CD14-positive monocyte (primary cell): ENCODE data around the gene MARCKS. TPM values are rescaled to one million over a fixed set of nuclear protein-coding genes. Genes with fewer than 3 reads are reported as not detected.

Experiments
- DNase-seq, 3 donors: peaks; one replicate each; pipeline ENCODE4 v3.0.0-alpha.2; 2011 to 2022
- H2AFZ ChIP-seq: 2 replicates; pipeline ENCODE4 v1.6.0; 2012; ENCODE audit warnings: mild to moderate bottlenecking, low read depth, low read length, inconsistent platforms; ENCODE audit not compliant: insufficient read depth, poor library complexity, severe bottlenecking
- H3K27ac ChIP-seq, 2 donors: 1 replicate in 1 of 2; 2 replicates in 1 of 2; pipeline ENCODE4 v1.5.1; 2012 to 2013; ENCODE audit warnings: low read length in 2 of 2, control low read depth in 1 of 2, inconsistent platforms in 1 of 2, low read depth in 1 of 2, mild to moderate bottlenecking in 1 of 2
- H3K27me3 ChIP-seq, 2 donors: one replicate each; pipeline versions ENCODE4 v1.6.0 to v1.6.1; 2011 to 2013; ENCODE audit warnings: low read length in 2 of 2; ENCODE audit not compliant: control insufficient read depth in 2 of 2, insufficient read depth in 2 of 2
- H3K36me3 ChIP-seq, 2 donors: replicated peaks in 1 of 2; 1 replicate in 1 of 2; 2 replicates in 1 of 2; pipeline versions ENCODE4 v1.5.1 to v1.6.1; 2012 to 2013; ENCODE audit warnings: low read length in 2 of 2, control low read depth in 1 of 2, inconsistent platforms in 1 of 2, mild to moderate bottlenecking in 1 of 2; ENCODE audit not compliant: insufficient read depth in 2 of 2, control insufficient read depth in 1 of 2
- H3K4me1 ChIP-seq, 2 donors: 1 replicate in 1 of 2; 2 replicates in 1 of 2; pipeline versions ENCODE4 v1.5.1 to v1.6.1; 2012 to 2013; ENCODE audit warnings: low read length in 2 of 2, control low read depth in 1 of 2, inconsistent platforms in 1 of 2, mild to moderate bottlenecking in 1 of 2, moderate library complexity in 1 of 2; ENCODE audit not compliant: insufficient read depth in 2 of 2, control insufficient read depth in 1 of 2
- H3K4me2 ChIP-seq: replicated peaks from 2 replicates; pipeline ENCODE3; 2012; ENCODE audit warnings: low read length, moderate library complexity, mild to moderate bottlenecking; ENCODE audit not compliant: poor library complexity, severe bottlenecking; ENCODE audit errors: extremely low read depth
- H3K4me3 ChIP-seq, 3 experiments: fragments of 200-600 bp in 1 of 3; sonication (generic) in 1 of 3; replicated peaks in 1 of 3; 1 replicate in 2 of 3; 2 replicates in 1 of 3; pipeline ENCODE4 v1.5.1; 2011 to 2013; ENCODE audit warnings: low read length in 3 of 3, mild to moderate bottlenecking in 3 of 3, control low read depth in 2 of 3, low read depth in 2 of 3, inconsistent platforms in 1 of 3, moderate library complexity in 1 of 3
- H3K79me2 ChIP-seq: 2 replicates; pipeline ENCODE4 v1.6.0; 2012; ENCODE audit warnings: mild to moderate bottlenecking, control low read depth, inconsistent platforms, low read length, moderate library complexity; ENCODE audit not compliant: insufficient read depth
- H3K9ac ChIP-seq: 2 replicates; pipeline ENCODE4 v1.6.0; 2017; ENCODE audit warnings: low read length, mild to moderate bottlenecking; ENCODE audit not compliant: insufficient read depth, poor library complexity, severe bottlenecking
- H3K9me3 ChIP-seq, 2 donors: replicated peaks in 1 of 2; 1 replicate in 1 of 2; 2 replicates in 1 of 2; pipeline versions ENCODE4 v1.5.1 to v1.6.1; 2012 to 2013; ENCODE audit warnings: low read length in 2 of 2, control low read depth in 1 of 2; ENCODE audit not compliant: control insufficient read depth in 1 of 2, insufficient read depth in 1 of 2
- H4K20me1 ChIP-seq: 2 replicates; pipeline ENCODE4 v1.6.0; 2012; ENCODE audit warnings: mild to moderate bottlenecking, low read length, control low read depth, moderate library complexity; ENCODE audit not compliant: insufficient read depth
- H3K27ac Mint-ChIP-seq, 7 donors: one replicate each; pipeline ENCODE4 v1.8.0; 2020; ENCODE audit warnings: mild to moderate bottlenecking in 7 of 7, mixed read lengths in 7 of 7, moderate library complexity in 6 of 7, inconsistent platforms in 2 of 7
- H3K27me3 Mint-ChIP-seq, 3 donors: one replicate each; pipeline ENCODE4 v1.8.0; 2021 to 2022; ENCODE audit warnings: low read depth in 3 of 3, mild to moderate bottlenecking in 3 of 3, mixed read lengths in 3 of 3, moderate library complexity in 3 of 3, inconsistent platforms in 1 of 3
- H3K36me3 Mint-ChIP-seq, 2 donors: one replicate each; pipeline ENCODE4 v1.8.0; 2020; ENCODE audit warnings: mixed read lengths in 2 of 2, inconsistent platforms in 1 of 2, mild to moderate bottlenecking in 1 of 2
- H3K4me1 Mint-ChIP-seq: one replicate; pipeline ENCODE4 v1.8.0; 2020; ENCODE audit warnings: mild to moderate bottlenecking, mixed read lengths
- H3K4me3 Mint-ChIP-seq, 2 donors: one replicate each; pipeline ENCODE4 v1.8.0; 2020; ENCODE audit warnings: mild to moderate bottlenecking in 2 of 2, mixed read lengths in 2 of 2, moderate library complexity in 1 of 2
- H3K9me3 Mint-ChIP-seq, 7 donors: one replicate each; pipeline ENCODE4 v1.8.0; 2020 to 2022; ENCODE audit warnings: mixed read lengths in 7 of 7, mild to moderate bottlenecking in 6 of 7, moderate library complexity in 6 of 7, inconsistent platforms in 2 of 7
- WGBS: methylation state at CpG from one replicate; pipeline ENCODE4 v1.1.5; 2013; ENCODE audit warnings: missing lambda C conversion rate; ENCODE audit not compliant: insufficient coverage; 5-methylcytosine and 5-hydroxymethylcytosine counted together
- intact Hi-C, 2 donors: fragments of 100-400 bp; cut with micrococcal nuclease; formaldehyde crosslinking; loops; one replicate each; pipeline versions ENCODE4 v1.15.0 to v1.15.1; 2023
- polyA plus RNA-seq, 3 donors: library from polyadenylated mRNA; depleted of rRNA in 1 of 3; unstranded in 2 of 3; stranded (reverse) in 1 of 3; fragments of 300-500 nt in 2 of 3; fragments of >200 nt in 1 of 3; fragmentation: Illumina TruSeq in 2 of 3; gene quantifications; 1 replicate in 2 of 3; 2 replicates in 1 of 3; pipeline ENCODE4 v1.2.3, GENCODE V29; 2012 to 2021
- TF ChIP-seq, protein P1 (sequence below): fragments of 200-600 bp; IDR thresholded peaks from one replicate; pipeline ENCODE4 v1.8.0; 2022; ENCODE audit warnings: antibody characterized with exemption, mild to moderate bottlenecking

The MARCKS gene
- polyA plus RNA-seq, 3 donors, result 12.1 to 22.9 (median 14.4) TPM

DNA sequence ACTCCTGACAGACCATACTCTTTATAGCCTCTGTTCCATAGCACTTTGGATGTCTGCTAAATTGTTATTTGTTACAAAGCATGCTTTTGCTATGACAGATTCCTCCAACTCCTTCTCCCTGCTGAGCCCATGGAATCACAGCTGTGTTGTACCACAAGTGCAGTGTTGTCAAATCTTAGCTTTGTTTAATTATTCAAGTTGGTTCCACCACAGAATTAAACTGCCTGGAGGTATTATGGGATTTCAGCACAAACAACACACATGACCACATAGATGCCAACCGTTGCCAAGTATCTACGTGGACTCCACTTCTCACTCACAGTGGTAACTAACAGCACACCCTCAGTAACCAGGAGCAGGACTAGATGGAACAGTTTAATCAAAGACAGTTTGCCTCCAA lies 32.7 kb upstream of the MARCKS start:
- peaks cover 7% of the 10 kb centered on the region for H3K4me1 Mint-ChIP-seq
- no peaks in the 10 kb centered on the region for H3K36me3 ChIP-seq
- no peak overlapping the region for H3K27ac ChIP-seq
- peaks cover 0 to 4% (median 0%) of the 10 kb centered on the region in 7 donors for H3K9me3 Mint-ChIP-seq
- no peak overlapping the region for H3K9ac ChIP-seq
- peaks cover 4 to 5% of the 10 kb centered on the region in 2 donors for H3K4me1 ChIP-seq
- no peak for DNase-seq
- H3K27ac Mint-ChIP-seq, result no peak overlapping the region
- no peak overlapping the region for H3K4me2 ChIP-seq
- H2AFZ ChIP-seq, result no peak overlapping the region
- no peaks in the 10 kb centered on the region for H4K20me1 ChIP-seq
- no peaks in the 10 kb centered on the region for H3K79me2 ChIP-seq
- no CpG with 5 or more reads among the region's 2 CpGs for WGBS
- H3K36me3 Mint-ChIP-seq, result no peaks in the 10 kb centered on the region
- H3K4me3 ChIP-seq, result no peak overlapping the region
- no peak overlapping the region for H3K4me3 Mint-ChIP-seq
- TF ChIP-seq, protein P1, sequence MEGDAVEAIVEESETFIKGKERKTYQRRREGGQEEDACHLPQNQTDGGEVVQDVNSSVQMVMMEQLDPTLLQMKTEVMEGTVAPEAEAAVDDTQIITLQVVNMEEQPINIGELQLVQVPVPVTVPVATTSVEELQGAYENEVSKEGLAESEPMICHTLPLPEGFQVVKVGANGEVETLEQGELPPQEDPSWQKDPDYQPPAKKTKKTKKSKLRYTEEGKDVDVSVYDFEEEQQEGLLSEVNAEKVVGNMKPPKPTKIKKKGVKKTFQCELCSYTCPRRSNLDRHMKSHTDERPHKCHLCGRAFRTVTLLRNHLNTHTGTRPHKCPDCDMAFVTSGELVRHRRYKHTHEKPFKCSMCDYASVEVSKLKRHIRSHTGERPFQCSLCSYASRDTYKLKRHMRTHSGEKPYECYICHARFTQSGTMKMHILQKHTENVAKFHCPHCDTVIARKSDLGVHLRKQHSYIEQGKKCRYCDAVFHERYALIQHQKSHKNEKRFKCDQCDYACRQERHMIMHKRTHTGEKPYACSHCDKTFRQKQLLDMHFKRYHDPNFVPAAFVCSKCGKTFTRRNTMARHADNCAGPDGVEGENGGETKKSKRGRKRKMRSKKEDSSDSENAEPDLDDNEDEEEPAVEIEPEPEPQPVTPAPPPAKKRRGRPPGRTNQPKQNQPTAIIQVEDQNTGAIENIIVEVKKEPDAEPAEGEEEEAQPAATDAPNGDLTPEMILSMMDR, result no peak
- intact Hi-C loops, result no loop called here
- no peaks in the 10 kb centered on the region for H3K27me3 ChIP-seq
- no peaks in the 10 kb centered on the region for H3K9me3 ChIP-seq
- H3K27me3 Mint-ChIP-seq, result peaks cover 0 to 2% (median 0%) of the 10 kb centered on the region in 3 donors

DNA sequence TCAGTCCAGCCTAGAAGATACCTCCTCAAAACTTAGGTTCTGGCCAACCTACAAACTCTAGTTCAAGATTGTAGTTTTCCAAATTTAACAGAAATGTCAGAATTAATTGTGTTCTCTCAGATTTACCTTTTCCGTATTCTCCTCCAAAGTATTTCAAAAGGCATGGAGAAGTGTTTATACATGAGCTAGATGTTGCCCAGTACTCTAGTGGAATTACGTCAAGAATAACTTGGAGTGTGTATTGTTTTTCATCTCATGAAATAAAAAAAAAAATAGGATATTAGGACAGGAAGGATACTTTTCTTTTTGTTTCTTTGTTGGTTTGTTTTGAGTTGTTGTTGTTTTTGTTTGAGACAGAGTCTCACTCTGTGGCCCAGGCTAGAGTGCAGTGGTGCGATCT lies 32.3 kb upstream of the MARCKS start:
- H3K4me1 ChIP-seq, result peaks cover 0 to under 1% of the 10 kb centered on the region in 2 donors
- H3K36me3 ChIP-seq, result no peaks in the 10 kb centered on the region
- Mint-ChIP-seq H3K36me3 (no peaks in the 10 kb centered on the region), H3K27ac (no peak overlapping the region), H3K27me3 (peaks cover 0 to 2% (median 0%) of the 10 kb centered on the region in 3 donors), H3K4me1 (peaks cover 4% of the 10 kb centered on the region), H3K9me3 (peaks cover 0 to 4% (median 0%) of the 10 kb centered on the region in 7 donors), H3K4me3 (no peak overlapping the region)
- TF ChIP-seq, protein P1, result no peak
- H4K20me1 ChIP-seq, result no peaks in the 10 kb centered on the region
- H3K4me3 ChIP-seq, result no peak overlapping the region
- no peak overlapping the region for H3K4me2 ChIP-seq
- intact Hi-C loops, result no loop called here
- WGBS, result 100% methylated on average over 1 of the region's 3 CpGs
- DNase-seq, result no peak
- no peak overlapping the region for H3K9ac ChIP-seq
- no peaks in the 10 kb centered on the region for H3K9me3 ChIP-seq
- H3K27ac ChIP-seq, result no peak overlapping the region
- H2AFZ ChIP-seq, result no peak overlapping the region
- no peaks in the 10 kb centered on the region for H3K79me2 ChIP-seq
- H3K27me3 ChIP-seq, result no peaks in the 10 kb centered on the region
